Glutamatergic neuron (in vitro differentiated cells): ENCODE results near the gene HGFAC. TPM values are rescaled to one million over a fixed set of nuclear protein-coding genes. Genes with fewer than 3 reads are reported as not detected.

ENCODE experiments used
- total RNA-seq: library from RNA; stranded (reverse); fragmentation: NEBNext Ultra II Directional; extraction: Animal tissue kit (Norgen Biotek cat#: 25700); gene quantifications from one replicate; pipeline ENCODE4 v1.2.1, GENCODE V29; 2021; ENCODE audit not compliant: unreplicated experiment

The HGFAC gene
- total RNA-seq, 1 donor from 2014 or later: 9.4 TPM

Other genes starting within 250 kb of the HGFAC start
- gene MSANTD1, start 192.8 kb upstream of the HGFAC start, total RNA-seq: 2.6 TPM
- gene RGS12, start 148.9 kb upstream of the HGFAC start, total RNA-seq: 107 TPM
- 5.1 TPM for gene DOK7, start 21.3 kb downstream of the HGFAC start, total RNA-seq
- gene LRPAP1, start 90.5 kb downstream of the HGFAC start, total RNA-seq: 68.5 TPM